ENCODE data around the gene MAP3K6.

- TF ChIP-seq EP300 (IDR thresholded peaks at IDR 0.05) (no peak), CTCF (IDR thresholded peaks at IDR 0.05) (no peak)
These were observed 23.8 kb downstream of the MAP3K6 start for GRCh38 chr1:27342778-27343638.
